ENCODE data around the gene CSNK1D. TPM values are rescaled to one million over a fixed set of nuclear protein-coding genes. Genes with fewer than 3 reads are reported as not detected.

Gene CSNK1D
- total and polyA plus RNA-seq, 7 donors: 73.5 to 139 (median 115) TPM

- Histone ChIP-seq H3K27ac (no peak overlapping the region), H3K36me3 (ENCODE audit: insufficient read depth in 1 of 2, low read depth in 1 of 2) (no peaks in the 10 kb centered on the region), H3K9me3 (no peaks in the 10 kb centered on the region), H3K4me3 (no peak overlapping the region), H3K4me1 (peaks cover 5% of the 10 kb centered on the region), H3K27me3 (ENCODE audit: insufficient read depth in 3 of 3, low read length in 2 of 3) (peaks cover 0 to 21% (median 11%) of the 10 kb centered on the region in 3 donors)
- TF ChIP-seq CTCF (IDR thresholded peaks at IDR 0.05): no peak
- ATAC-seq (no peak), DNase-seq (no peak)
- 72 to 74% (median 73%) methylated on average over 29 of the region's 29 CpGs for WGBS, 3 donors
- intact Hi-C loops (cut with DNase I): loop anchor here (2.0 to 5.0 kb wide), 2 partner anchors 14 to 70 kb away; no protein-coding TSS in a partner anchor
Observed at GRCh38 chr17:82316651-82317393, 43.3 kb upstream of the CSNK1D start.

- intact Hi-C loops (cut with DNase I): loop anchor here (2.0 to 5.0 kb wide), 2 partner anchors 13 to 69 kb away; no protein-coding TSS in a partner anchor
- Histone ChIP-seq H3K36me3 (ENCODE audit: insufficient read depth in 1 of 2, low read depth in 1 of 2) (no peaks in the 10 kb centered on the region), H3K27me3 (ENCODE audit: insufficient read depth in 3 of 3, low read length in 2 of 3) (peaks cover 0 to 21% (median 11%) of the 10 kb centered on the region in 3 donors), H3K4me1 (no peaks in the 10 kb centered on the region), H3K4me3 (peak overlapping the region; percentile 4), H3K9me3 (no peaks in the 10 kb centered on the region), H3K27ac (no peak overlapping the region)
- DNase-seq: no peak
- TF ChIP-seq CTCF (IDR thresholded peaks at IDR 0.05): no peak
- 24 to 28% (median 26%) methylated on average over 32 to 36 of the region's 36 CpGs for WGBS, 3 donors
- peak in 2 of 4 donors; percentile 20 to 35 for ATAC-seq
Observed at GRCh38 chr17:82315703-82316358, 42.3 kb upstream of the CSNK1D start.

GRCh38 chr17:82314727-82315605, 41.5 kb upstream of the CSNK1D start:
- H3K4me1 ChIP-seq: no peaks in the 10 kb centered on the region
- DNase-seq (no peak), ATAC-seq (no peak)
- peaks cover 0 to 21% (median 11%) of the 10 kb centered on the region in 3 donors for H3K27me3 ChIP-seq (ENCODE audit: insufficient read depth in 3 of 3, low read length in 2 of 3)
- no peak overlapping the region for H3K4me3 ChIP-seq
- intact Hi-C loops (cut with DNase I): loop anchor here in 1 of 2 donors (5.0 kb wide), 1 partner anchor 68 kb away; no protein-coding TSS in a partner anchor
- no peaks in the 10 kb centered on the region for H3K9me3 ChIP-seq
- H3K36me3 ChIP-seq (ENCODE audit: insufficient read depth in 1 of 2, low read depth in 1 of 2): no peaks in the 10 kb centered on the region
- TF ChIP-seq CTCF (IDR thresholded peaks at IDR 0.05): no peak
- H3K27ac ChIP-seq: no peak overlapping the region
- WGBS, 3 donors: 58 to 60% (median 59%) methylated on average over 25 to 32 of the region's 32 CpGs

- H3K9me3 ChIP-seq: no peaks in the 10 kb centered on the region
- H3K27me3 ChIP-seq (ENCODE audit: insufficient read depth in 3 of 3, low read length in 2 of 3): peaks cover 0 to 21% (median 11%) of the 10 kb centered on the region in 3 donors
- no peak overlapping the region for H3K27ac ChIP-seq
- no peaks in the 10 kb centered on the region for H3K4me1 ChIP-seq
- 72 to 76% (median 73%) methylated on average over 27 of the region's 27 CpGs for WGBS, 3 donors
- ATAC-seq (no peak), DNase-seq (no peak)
- H3K36me3 ChIP-seq (ENCODE audit: insufficient read depth in 1 of 2, low read depth in 1 of 2): no peaks in the 10 kb centered on the region
- no peak overlapping the region for H3K4me3 ChIP-seq
- TF ChIP-seq CTCF (IDR thresholded peaks at IDR 0.05): no peak
- intact Hi-C loops (cut with DNase I): no loop called here
Observed at GRCh38 chr17:82314012-82314726, 40.7 kb upstream of the CSNK1D start.
